OCI-LY3 (cell line): ENCODE measurements around the gene NCAPD3.

ENCODE experiments used
- CTCF ChIP-seq: fragments of 200-600, 300-600 bp; sonication (generic); IDR thresholded peaks from 2 replicates; pipeline ENCODE4 v1.5.1; 2014; ENCODE audit warnings: antibody characterized with exemption, low read length, low read depth
- EZH2phosphoT487 ChIP-seq: fragments of 200-600 bp; shearing (Covaris generic); IDR thresholded peaks from 2 replicates; pipeline ENCODE4 v1.6.1; 2018; ENCODE audit warnings: antibody characterized with exemption, mixed run types, low read depth

- TF ChIP-seq CTCF (no peak), EZH2phosphoT487 (no peak)
Measured at GRCh38 chr11:134143801-134144200, 80.0 kb downstream of the NCAPD3 start.
